Adrenal gland (tissue), 12 donors: ENCODE data around the gene ERC1. TPM values are rescaled to one million over a fixed set of nuclear protein-coding genes. Genes with fewer than 3 reads are reported as not detected.

Experiments used
- DNase-seq, 7 donors: peaks; one replicate each; pipeline ENCODE4 v3.0.0-alpha.2; 2019 to 2020
- H3K27ac ChIP-seq, 5 donors: fragments of 200-600 bp; sonication (generic) in 4 of 5; 1 replicate in 3 of 5; 2 replicates in 2 of 5; pipeline versions ENCODE4 v1.5.1 to v1.8.0; 2016 to 2020; ENCODE audit warnings: mild to moderate bottlenecking in 1 of 5
- H3K27me3 ChIP-seq: fragments of 200-600 bp; 2 replicates; pipeline ENCODE4 v1.8.0; 2021
- H3K36me3 ChIP-seq, 2 donors: fragments of 200-600 bp; replicated peaks in 1 of 2; 1 replicate in 1 of 2; 2 replicates in 1 of 2; pipeline versions ENCODE4 v1.5.1 to v1.8.0; 2018 to 2022
- H3K4me1 ChIP-seq, 2 donors: fragments of 200-600 bp; replicated peaks in 1 of 2; 1 replicate in 1 of 2; 2 replicates in 1 of 2; pipeline versions ENCODE4 v1.5.1 to v1.8.0; 2018 to 2021
- H3K4me3 ChIP-seq, 4 donors: fragments of 200-600 bp; sonication (generic) in 3 of 4; one replicate each; pipeline ENCODE4 v1.5.1; 2016 to 2018
- H3K9me3 ChIP-seq, 3 donors: fragments of 200-600 bp; sonication (generic) in 1 of 3; replicated peaks in 1 of 3; 1 replicate in 2 of 3; 2 replicates in 1 of 3; pipeline versions ENCODE4 v1.5.1 to v1.8.0; 2016 to 2021
- CTCF ChIP-seq, 6 experiments: fragments of 450-650 bp in 4 of 6; fragments of 200-600 bp in 2 of 6; sonication (generic) in 1 of 6; IDR thresholded peaks; 1 replicate in 5 of 6; 2 replicates in 1 of 6; pipeline versions ENCODE4 v1.5.1 to v1.8.0; 2016 to 2021; ENCODE audit warnings: antibody characterized with exemption in 6 of 6, mild to moderate bottlenecking in 2 of 6, moderate library complexity in 1 of 6
- POLR2A ChIP-seq, 2 donors: fragments of 450-650 bp; IDR thresholded peaks; one replicate each; pipeline ENCODE4 v1.6.1; 2017; ENCODE audit warnings: antibody characterized with exemption in 2 of 2, mild to moderate bottlenecking in 2 of 2, moderate library complexity in 1 of 2
- WGBS, 4 donors: extraction: QIAGEN DNeasy Blood & Tissue Kit in 2 of 4; methylation state at CpG; one replicate each; pipeline versions ENCODE4 v1.1.5 to v1.1.7; 2013 to 2017; 5-methylcytosine and 5-hydroxymethylcytosine counted together
- intact Hi-C, 2 donors: fragments of 100-400 bp; cut with DNase I; formaldehyde crosslinking; loops; one replicate each; pipeline versions ENCODE4 v1.14.1 to v1.15.0; 2022 to 2023
- polyA plus RNA-seq, 3 donors: library from polyadenylated mRNA; stranded (reverse); fragments of 200-250 nt in 2 of 3; fragments of 350-450 nt in 1 of 3; fragmentation: Illumina TruSeq in 1 of 3; extraction: RNeasy Lipid Tissue Mini Kit (QIAGEN cat#74804) in 1 of 3; gene quantifications; one replicate each; pipeline ENCODE4 v1.2.3, GENCODE V29; 2013 to 2014
- total RNA-seq, 9 donors: library from RNA; depleted of rRNA in 4 of 9; stranded (reverse); fragments of >200 nt in 4 of 9; fragments of 120-200 nt in 1 of 9; fragmentation: NEBNext Ultra II Directional in 1 of 9; extraction: Animal tissue kit (Norgen Biotek cat#: 25700) in 1 of 9; gene quantifications; one replicate each; pipeline versions ENCODE4 v1.1.0 to v1.2.4, GENCODE V29; 2013 to 2023
- donor health status: healthy with polysubstance abuse.
- donor health status: Bipolar disorder and iron deficiency.
- donor health status: DM: yes; HTN: yes; CAD: no.
- donor health status: DM: no; HTN: no; CAD: no.
- donor health status: DM: no; HTN: no; CAD: no.
- donor health status: DM: yes; HTN: yes; CAD: no.

Gene ERC1
- total and polyA plus RNA-seq, 12 donors, result 4.1 to 79.5 (median 40.2) TPM

DNA sequence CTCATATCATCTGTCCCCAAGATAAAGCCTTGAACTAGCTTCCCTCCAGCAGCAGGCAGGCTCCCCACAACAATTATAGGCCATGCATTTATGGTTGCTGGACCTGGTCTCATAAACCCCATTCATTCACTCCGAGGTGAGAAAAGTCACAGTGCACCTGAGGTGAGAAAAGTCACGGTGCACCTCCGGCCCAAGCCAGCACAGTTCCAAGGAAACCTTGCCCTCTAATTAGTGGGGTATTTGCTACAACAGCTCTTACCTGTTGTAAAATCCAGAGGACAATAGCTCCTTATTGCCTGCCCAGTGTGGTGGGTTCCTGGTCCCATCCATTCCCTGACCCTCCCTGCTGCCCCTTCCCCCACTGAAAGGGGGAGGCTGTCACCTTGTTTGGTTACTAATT is 537.8 kb downstream of the ERC1 start:
- Histone ChIP-seq H3K4me1 (peaks cover 0 to 6% of the 10 kb centered on the region in 2 donors), H3K27me3 (peaks cover 21% of the 10 kb centered on the region), H3K36me3 (no peaks in the 10 kb centered on the region), H3K4me3 (no peak overlapping the region), H3K9me3 (no peaks in the 10 kb centered on the region), H3K27ac (no peak overlapping the region)
- TF ChIP-seq POLR2A (IDR thresholded peaks at IDR 0.05) (no peak), CTCF (IDR thresholded peaks at IDR 0.05) (no peak)
- 87 to 97% (median 94%) methylated on average over 3 of the region's 3 CpGs for WGBS, 4 donors
- intact Hi-C loops, result no loop called here
- no peak for DNase-seq

DNA sequence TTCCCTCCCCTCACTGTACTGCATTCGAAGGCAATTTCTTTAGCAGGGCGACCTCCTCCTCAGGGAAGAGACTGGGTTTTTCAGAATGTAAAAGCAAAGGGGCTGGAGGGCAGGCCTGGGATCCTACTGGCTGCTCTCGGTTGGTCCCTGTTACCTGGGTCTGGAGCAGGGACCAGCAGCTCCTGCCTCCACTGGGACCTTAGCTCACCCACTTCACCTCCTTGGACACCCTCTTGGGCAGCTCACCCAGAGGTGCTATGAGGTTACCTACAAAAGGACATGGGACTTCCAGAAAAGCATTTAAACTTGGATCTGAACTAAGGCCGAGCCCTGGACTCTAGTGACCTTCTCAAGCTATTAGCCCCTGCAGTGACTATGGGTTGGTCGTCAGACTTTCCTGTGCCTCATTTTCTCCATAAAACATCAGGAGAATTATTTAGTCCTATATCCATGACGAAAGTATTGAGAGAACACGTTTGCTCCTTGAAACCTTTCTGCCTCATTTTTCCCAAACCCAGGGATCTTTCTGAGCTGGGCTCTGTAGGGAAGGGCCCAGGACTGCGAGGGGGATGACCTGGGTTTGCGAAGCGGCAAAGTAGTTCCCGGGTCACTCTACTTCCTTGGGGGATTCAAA is 538.3 kb downstream of the ERC1 start:
- intact Hi-C loops, result no loop called here
- DNase-seq, result no peak
- TF ChIP-seq CTCF (IDR thresholded peaks at IDR 0.05) (no peak), POLR2A (IDR thresholded peaks at IDR 0.05) (no peak)
- H3K4me3 ChIP-seq, result peak overlapping the region in 1 of 4 donors; percentile 62
- H3K27ac ChIP-seq, result no peak overlapping the region
- WGBS, 4 donors, result 76 to 83% (median 80%) methylated on average over 11 of the region's 11 CpGs
- H3K27me3 ChIP-seq, result peaks cover 21% of the 10 kb centered on the region
- H3K9me3 ChIP-seq, result no peaks in the 10 kb centered on the region
- H3K4me1 ChIP-seq, result peaks cover 0 to 6% of the 10 kb centered on the region in 2 donors
- no peaks in the 10 kb centered on the region for H3K36me3 ChIP-seq

DNA sequence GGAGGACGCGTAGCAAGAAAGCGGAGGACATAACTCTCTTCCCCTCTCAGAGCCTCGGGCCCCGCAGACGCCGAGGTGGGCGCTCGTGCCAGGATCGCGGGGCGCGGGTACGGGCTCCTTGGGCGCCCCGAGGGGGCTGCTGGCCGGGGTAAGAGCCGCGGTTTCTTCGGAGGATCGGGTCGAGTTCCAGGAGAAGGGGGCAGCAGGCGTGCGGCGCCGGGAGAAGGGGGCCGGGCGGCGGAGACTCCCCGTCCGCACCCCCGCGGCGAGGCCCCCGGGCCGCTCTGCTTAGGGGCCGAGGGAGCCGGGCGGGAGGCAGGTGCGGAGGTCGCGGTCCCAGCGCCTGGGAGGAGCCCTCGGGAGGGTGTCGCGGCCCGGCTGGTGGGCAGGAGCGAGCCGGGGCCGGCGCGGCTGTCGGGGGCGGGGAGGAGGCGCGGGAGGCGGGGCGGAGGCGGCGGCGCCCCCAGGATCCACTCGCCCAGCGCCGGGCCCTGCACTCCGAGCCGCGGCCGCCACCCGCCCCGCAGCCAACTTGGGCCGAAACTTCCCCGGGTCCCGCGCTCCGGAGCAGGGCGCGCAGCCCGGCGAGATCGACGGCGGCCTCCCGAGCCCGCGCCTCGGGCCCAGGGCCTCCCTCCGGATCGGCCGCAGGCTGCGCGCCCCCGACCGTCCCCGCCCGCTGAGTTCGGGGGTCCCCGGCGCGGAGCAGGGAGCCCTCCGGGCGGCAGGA is 539.0 kb downstream of the ERC1 start:
- peaks cover 21% of the 10 kb centered on the region for H3K27me3 ChIP-seq
- no peak for DNase-seq
- 6 to 57% (median 12%) methylated on average over 2 to 101 of the region's 101 CpGs for whole genome bisulfite sequencing, 4 donors
- no peaks in the 10 kb centered on the region for H3K9me3 ChIP-seq
- no peak for TF ChIP-seq POLR2A (IDR thresholded peaks at IDR 0.05)
- TF ChIP-seq CTCF (IDR thresholded peaks at IDR 0.05), result no peak
- intact Hi-C loops, result no loop called here
- H3K4me3 ChIP-seq, result peak overlapping the region in 2 of 4 donors; percentile 9 to 62
- H3K27ac ChIP-seq, result no peak overlapping the region
- no peaks in the 10 kb centered on the region for H3K36me3 ChIP-seq
- H3K4me1 ChIP-seq, result peaks cover 0 to 6% of the 10 kb centered on the region in 2 donors

GRCh38 chr12:1530592-1531152 is 539.6 kb downstream of the ERC1 start:
- peaks cover 0 to 6% of the 10 kb centered on the region in 2 donors for H3K4me1 ChIP-seq
- no peak for DNase-seq
- H3K27me3 ChIP-seq, result peaks cover 21% of the 10 kb centered on the region
- 0 to 2% (median 2%) methylated on average over 2 to 97 of the region's 99 CpGs; no CpG with 5 or more reads in 1 of the 4 donors for WGBS, 4 donors
- H3K4me3 ChIP-seq, result peak overlapping the region in 2 of 4 donors; percentile 13 to 62
- intact Hi-C loops, result no loop called here
- no peaks in the 10 kb centered on the region for H3K9me3 ChIP-seq
- no peak overlapping the region for H3K27ac ChIP-seq
- no peaks in the 10 kb centered on the region for H3K36me3 ChIP-seq
- TF ChIP-seq CTCF (IDR thresholded peaks at IDR 0.05) (no peak), POLR2A (IDR thresholded peaks at IDR 0.05) (no peak)
